ENCODE results near the gene KCND3.

KCND3 gene

DNA sequence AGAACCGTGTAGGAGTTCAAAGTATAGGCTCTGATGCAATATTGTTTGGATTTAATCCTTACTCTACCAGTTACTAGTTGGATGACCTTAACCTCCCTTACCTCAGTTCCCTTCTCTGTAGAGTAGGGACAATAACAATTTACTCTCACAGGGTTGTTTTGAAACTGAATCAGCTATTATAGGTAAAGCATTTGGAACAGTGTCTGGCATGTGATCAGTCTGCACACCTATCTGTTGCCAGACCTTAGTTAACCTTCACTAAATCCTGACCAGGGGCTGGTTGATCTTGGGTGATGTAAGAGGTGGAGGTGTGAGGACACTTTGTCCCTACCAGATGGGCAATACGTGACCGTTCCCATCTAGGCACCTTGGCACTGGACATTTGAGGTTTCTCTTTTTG, 126.9 kb downstream of the KCND3 start:
- no peaks in the 10 kb centered on the region for H3K9me3 ChIP-seq (ENCODE audit: control insufficient read depth, insufficient read depth, low read length)
- no peak overlapping the region for H3K9ac ChIP-seq (ENCODE audit: low read depth, low read length)
- H3K36me3 ChIP-seq (ENCODE audit: control insufficient read depth, insufficient read depth, low read length) = no peaks in the 10 kb centered on the region
- H3K4me1 ChIP-seq (ENCODE audit: control insufficient read depth, insufficient read depth, low read length) = peaks cover 2% of the 10 kb centered on the region; the same call in 1 of the 2 replicates
- no peak overlapping the region for H3K4me3 ChIP-seq (ENCODE audit: low read depth, low read length)
- no peak overlapping the region for H3K27ac ChIP-seq (ENCODE audit: low read depth, low read length)
- H3K27me3 ChIP-seq (ENCODE audit: control insufficient read depth, insufficient read depth, low read length) = no peaks in the 10 kb centered on the region

DNA sequence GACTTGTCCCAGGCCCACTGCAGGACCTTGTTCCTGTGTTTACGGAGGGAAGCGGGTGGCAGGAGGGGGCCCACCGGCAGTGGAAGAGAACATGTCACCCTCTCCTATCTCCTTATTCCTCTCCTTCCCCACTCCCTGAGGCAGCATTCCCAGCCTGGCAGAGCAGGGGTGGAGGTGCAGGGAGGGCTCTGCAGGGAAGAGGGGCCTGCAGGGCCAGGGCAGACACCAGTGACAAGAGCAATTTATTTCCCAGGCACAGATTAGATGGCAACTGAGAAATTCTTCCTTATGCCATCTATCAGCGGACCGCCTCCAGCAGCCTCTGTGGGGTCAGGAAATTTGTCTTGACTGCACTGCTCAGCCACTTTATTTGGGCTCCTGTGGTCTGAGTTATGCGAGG, 127.9 kb downstream of the KCND3 start:
- H3K4me3 ChIP-seq (ENCODE audit: low read depth, low read length) = no peak overlapping the region
- H3K27ac ChIP-seq (ENCODE audit: low read depth, low read length) = no peak overlapping the region
- H3K9me3 ChIP-seq (ENCODE audit: control insufficient read depth, insufficient read depth, low read length) = no peaks in the 10 kb centered on the region
- H3K4me1 ChIP-seq (ENCODE audit: control insufficient read depth, insufficient read depth, low read length) = peaks cover 6% of the 10 kb centered on the region; the same call in 1 of the 2 replicates
- H3K36me3 ChIP-seq (ENCODE audit: control insufficient read depth, insufficient read depth, low read length) = no peaks in the 10 kb centered on the region
- H3K9ac ChIP-seq (ENCODE audit: low read depth, low read length) = no peak overlapping the region
- H3K27me3 ChIP-seq (ENCODE audit: control insufficient read depth, insufficient read depth, low read length) = no peaks in the 10 kb centered on the region

DNA sequence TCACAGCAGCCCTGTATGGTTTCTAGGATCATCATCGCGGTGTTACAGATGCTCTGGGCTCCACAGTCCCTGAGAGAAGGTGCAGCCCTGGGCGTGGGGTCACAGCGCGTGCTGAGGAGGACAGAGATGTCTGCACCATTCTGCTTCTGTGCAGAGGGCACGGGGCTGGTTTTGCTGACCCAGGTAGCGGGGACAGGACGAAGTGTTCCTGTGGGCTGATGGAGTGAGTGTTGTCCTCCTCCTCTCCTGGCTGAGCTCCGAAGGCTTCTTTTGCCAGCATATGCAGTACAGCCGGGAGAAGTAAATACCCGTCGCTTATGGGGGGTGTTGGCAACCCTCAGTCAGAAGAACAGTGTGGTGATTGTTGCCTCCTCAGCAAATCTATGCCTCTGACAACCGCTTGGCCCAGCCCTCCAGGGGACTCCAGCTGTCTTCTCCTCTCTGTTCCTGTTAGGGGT, 132.2 kb downstream of the KCND3 start:
- Histone ChIP-seq H3K27me3 (ENCODE audit: control insufficient read depth, insufficient read depth, low read length) (no peaks in the 10 kb centered on the region), H3K9me3 (ENCODE audit: control insufficient read depth, insufficient read depth, low read length) (no peaks in the 10 kb centered on the region), H3K4me3 (ENCODE audit: low read depth, low read length) (no peak overlapping the region), H3K27ac (ENCODE audit: low read depth, low read length) (no peak overlapping the region), H3K36me3 (ENCODE audit: control insufficient read depth, insufficient read depth, low read length) (no peaks in the 10 kb centered on the region), H3K9ac (ENCODE audit: low read depth, low read length) (no peak overlapping the region), H3K4me1 (ENCODE audit: control insufficient read depth, insufficient read depth, low read length) (peaks cover 20% of the 10 kb centered on the region; the same call in 1 of the 2 replicates)

DNA sequence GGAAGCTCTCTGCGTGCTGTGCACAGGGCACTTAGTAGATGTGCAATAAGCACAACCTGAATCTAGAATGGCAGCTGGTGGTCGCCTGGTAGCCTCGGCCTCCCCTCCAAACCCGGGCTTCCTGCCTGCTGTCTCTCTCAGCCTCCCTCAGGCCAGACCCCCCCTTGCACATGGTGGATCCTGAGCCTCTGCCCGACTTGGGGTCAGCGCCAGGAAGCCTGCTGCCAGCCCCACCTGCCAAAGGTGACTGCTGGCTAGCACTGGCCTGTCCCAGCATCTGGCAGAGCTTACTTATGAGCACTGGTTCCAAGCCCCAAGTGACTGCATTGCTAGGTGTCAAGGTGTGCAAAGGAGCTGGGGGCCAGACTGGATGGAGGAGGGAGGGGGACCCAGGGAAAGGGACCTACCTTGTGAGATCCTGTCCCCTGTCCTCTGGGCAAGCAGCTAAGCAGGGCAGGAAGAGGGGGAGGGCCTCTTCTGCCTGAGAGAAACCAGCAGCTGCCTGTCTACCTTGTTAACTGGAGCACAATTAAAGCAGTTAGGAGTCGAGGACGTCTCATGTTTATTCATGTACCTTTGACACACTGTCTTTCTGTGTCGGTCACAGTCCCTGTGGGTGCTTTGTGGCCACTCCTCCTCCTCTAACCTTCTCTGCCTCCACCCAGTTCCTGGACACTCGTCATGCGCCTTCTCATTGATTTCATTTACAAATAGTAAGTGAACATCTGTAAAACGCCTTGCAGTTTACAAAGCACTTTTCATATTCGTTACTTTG, 132.9 kb downstream of the KCND3 start:
- Histone ChIP-seq H3K4me1 (ENCODE audit: control insufficient read depth, insufficient read depth, low read length) (peaks cover 25% of the 10 kb centered on the region), H3K36me3 (ENCODE audit: control insufficient read depth, insufficient read depth, low read length) (no peaks in the 10 kb centered on the region), H3K27me3 (ENCODE audit: control insufficient read depth, insufficient read depth, low read length) (no peaks in the 10 kb centered on the region), H3K9ac (ENCODE audit: low read depth, low read length) (no peak overlapping the region), H3K27ac (ENCODE audit: low read depth, low read length) (no peak overlapping the region), H3K9me3 (ENCODE audit: control insufficient read depth, insufficient read depth, low read length) (no peaks in the 10 kb centered on the region), H3K4me3 (ENCODE audit: low read depth, low read length) (no peak overlapping the region)

DNA sequence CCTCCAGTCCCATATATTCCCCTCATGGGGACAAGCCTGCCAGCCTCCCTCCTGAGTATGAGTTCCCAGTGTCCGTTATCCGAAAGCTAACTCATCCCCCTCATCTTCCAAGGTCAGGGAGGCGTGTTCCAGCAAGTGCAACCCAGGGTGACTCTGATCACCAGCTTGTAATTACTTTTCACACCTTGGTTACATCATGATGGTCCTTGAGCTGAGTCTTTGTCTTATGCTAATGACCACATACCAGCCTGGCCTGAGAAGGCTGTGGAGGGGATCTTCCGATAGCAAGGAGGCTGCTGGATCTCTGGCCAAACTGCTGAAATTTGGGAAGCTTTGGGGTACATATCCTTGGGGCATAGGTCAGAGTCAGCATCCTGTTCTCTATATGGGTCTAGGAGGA, 134.2 kb downstream of the KCND3 start:
- Histone ChIP-seq H3K27me3 (ENCODE audit: control insufficient read depth, insufficient read depth, low read length) (no peaks in the 10 kb centered on the region), H3K4me1 (ENCODE audit: control insufficient read depth, insufficient read depth, low read length) (peaks cover 30% of the 10 kb centered on the region), H3K4me3 (ENCODE audit: low read depth, low read length) (no peak overlapping the region), H3K9ac (ENCODE audit: low read depth, low read length) (no peak overlapping the region), H3K27ac (ENCODE audit: low read depth, low read length) (no peak overlapping the region), H3K36me3 (ENCODE audit: control insufficient read depth, insufficient read depth, low read length) (no peaks in the 10 kb centered on the region), H3K9me3 (ENCODE audit: control insufficient read depth, insufficient read depth, low read length) (no peaks in the 10 kb centered on the region)

DNA sequence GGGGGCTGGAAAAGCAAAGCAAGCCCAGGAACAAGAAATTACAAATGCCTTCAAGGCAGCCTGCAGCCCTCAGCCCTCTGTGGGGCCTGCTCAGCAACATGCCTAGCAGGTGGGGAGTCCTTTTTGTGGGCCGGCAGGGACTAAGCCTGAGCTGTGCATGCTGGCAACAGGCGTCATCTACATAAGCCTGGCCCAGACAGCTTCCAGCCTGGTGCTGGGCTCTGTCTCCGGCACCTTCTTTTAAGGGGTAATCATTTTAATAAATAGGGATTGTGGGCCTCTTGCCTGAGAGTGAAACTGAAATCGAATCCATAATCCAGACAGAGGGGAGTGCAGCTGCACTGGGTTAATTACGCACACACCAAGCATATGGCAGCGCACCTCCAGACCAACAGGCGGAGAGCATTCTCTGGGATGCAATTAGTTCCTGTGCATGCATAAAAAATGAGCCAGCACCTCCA, 137.2 kb downstream of the KCND3 start:
- Histone ChIP-seq H3K4me3 (ENCODE audit: low read depth, low read length) (no peak overlapping the region), H3K4me1 (ENCODE audit: control insufficient read depth, insufficient read depth, low read length) (peaks cover 30% of the 10 kb centered on the region), H3K27me3 (ENCODE audit: control insufficient read depth, insufficient read depth, low read length) (no peaks in the 10 kb centered on the region), H3K9ac (ENCODE audit: low read depth, low read length) (no peak overlapping the region), H3K27ac (ENCODE audit: low read depth, low read length) (no peak overlapping the region), H3K36me3 (ENCODE audit: control insufficient read depth, insufficient read depth, low read length) (no peaks in the 10 kb centered on the region), H3K9me3 (ENCODE audit: control insufficient read depth, insufficient read depth, low read length) (no peaks in the 10 kb centered on the region)

DNA sequence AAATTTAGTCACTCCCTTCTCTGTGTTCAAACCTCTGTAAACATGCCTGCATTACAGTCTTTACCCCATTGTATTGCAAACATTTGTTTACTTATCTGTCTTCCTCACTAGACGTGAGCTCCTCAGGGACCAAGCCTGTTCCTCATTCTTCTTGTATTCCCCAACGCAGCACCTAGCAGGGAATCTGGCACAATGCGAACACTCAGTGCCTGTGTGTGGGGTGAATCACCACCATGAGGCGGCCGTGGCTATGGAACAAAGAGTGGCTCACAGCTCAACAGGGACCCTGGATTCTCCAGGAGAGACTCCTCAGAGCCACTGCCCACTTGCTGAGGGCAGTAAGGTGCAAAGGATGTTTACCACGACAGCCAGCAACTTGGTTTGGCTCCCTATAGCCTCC, 137.9 kb downstream of the KCND3 start:
- Histone ChIP-seq H3K4me1 (ENCODE audit: control insufficient read depth, insufficient read depth, low read length) (peaks cover 26% of the 10 kb centered on the region), H3K9ac (ENCODE audit: low read depth, low read length) (no peak overlapping the region), H3K36me3 (ENCODE audit: control insufficient read depth, insufficient read depth, low read length) (no peaks in the 10 kb centered on the region), H3K9me3 (ENCODE audit: control insufficient read depth, insufficient read depth, low read length) (no peaks in the 10 kb centered on the region), H3K4me3 (ENCODE audit: low read depth, low read length) (no peak overlapping the region), H3K27me3 (ENCODE audit: control insufficient read depth, insufficient read depth, low read length) (no peaks in the 10 kb centered on the region), H3K27ac (ENCODE audit: low read depth, low read length) (no peak overlapping the region)

DNA sequence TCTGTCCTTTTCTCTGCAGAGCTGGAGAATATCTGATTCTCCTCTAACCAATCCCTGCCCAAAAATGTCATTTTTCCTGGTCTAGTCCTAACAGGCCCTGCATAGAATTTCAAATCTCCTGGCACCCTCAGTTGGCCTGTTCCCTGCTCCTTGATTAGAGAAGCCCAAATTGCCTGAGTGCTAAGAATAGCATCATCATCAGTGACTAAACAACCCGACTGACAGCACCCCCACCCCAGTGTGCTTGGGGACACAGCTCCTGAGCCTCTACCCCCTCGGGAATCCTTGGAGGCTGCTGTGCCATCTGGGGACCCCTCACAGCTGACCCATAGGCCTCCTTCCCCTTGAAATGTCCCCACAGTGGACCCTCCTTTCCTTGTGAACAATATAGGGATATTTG, 139.4 kb downstream of the KCND3 start:
- H3K9ac ChIP-seq (ENCODE audit: low read depth, low read length) = no peak overlapping the region

DNA sequence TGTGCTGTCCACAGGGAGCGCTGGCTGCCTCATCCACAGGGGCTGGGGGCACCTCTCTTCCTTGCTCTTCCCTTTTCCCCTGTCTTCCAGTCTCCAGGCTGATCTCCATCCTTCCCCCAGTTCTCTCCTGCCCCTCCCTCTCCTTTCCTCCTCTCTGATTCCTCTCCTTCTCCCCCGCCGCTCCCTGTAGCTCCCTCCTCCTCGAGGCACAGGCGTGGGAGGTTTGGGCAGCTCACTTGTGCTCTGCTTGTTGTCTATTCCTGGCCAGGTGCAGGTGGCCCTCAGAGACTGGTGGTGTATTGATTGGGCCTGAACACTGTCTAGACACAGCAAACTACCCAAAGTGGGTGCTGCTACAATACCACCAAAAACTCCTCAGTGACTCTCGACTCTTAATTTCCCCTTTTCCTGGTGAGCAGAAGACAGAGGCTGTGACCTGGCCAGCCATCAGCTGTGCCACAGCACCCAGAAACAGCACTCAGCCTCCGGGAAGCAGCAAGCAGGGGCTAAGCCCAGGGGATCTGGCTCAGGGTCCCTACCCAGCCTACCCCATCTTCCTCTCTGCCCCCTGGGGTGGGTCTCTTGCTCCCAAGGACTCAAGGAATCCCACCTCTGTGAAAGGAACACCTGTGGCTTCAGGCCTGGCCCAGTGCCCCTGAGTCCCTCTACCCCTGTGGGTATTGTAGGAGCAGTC, 140.5 kb downstream of the KCND3 start:
- Histone ChIP-seq H3K36me3 (ENCODE audit: control insufficient read depth, insufficient read depth, low read length) (no peaks in the 10 kb centered on the region), H3K27ac (ENCODE audit: low read depth, low read length) (no peak overlapping the region), H3K27me3 (ENCODE audit: control insufficient read depth, insufficient read depth, low read length) (no peaks in the 10 kb centered on the region), H3K9ac (ENCODE audit: low read depth, low read length) (no peak overlapping the region), H3K4me3 (ENCODE audit: low read depth, low read length) (no peak overlapping the region), H3K9me3 (ENCODE audit: control insufficient read depth, insufficient read depth, low read length) (no peaks in the 10 kb centered on the region), H3K4me1 (ENCODE audit: control insufficient read depth, insufficient read depth, low read length) (peaks cover 18% of the 10 kb centered on the region)

More for the DNA sequence above, 139.4 kb downstream of the KCND3 start:
- Histone ChIP-seq H3K36me3 (ENCODE audit: control insufficient read depth, insufficient read depth, low read length) (no peaks in the 10 kb centered on the region), H3K4me1 (ENCODE audit: control insufficient read depth, insufficient read depth, low read length) (peaks cover 21% of the 10 kb centered on the region), H3K27me3 (ENCODE audit: control insufficient read depth, insufficient read depth, low read length) (no peaks in the 10 kb centered on the region), H3K9me3 (ENCODE audit: control insufficient read depth, insufficient read depth, low read length) (no peaks in the 10 kb centered on the region), H3K27ac (ENCODE audit: low read depth, low read length) (no peak overlapping the region), H3K4me3 (ENCODE audit: low read depth, low read length) (no peak overlapping the region)

DNA sequence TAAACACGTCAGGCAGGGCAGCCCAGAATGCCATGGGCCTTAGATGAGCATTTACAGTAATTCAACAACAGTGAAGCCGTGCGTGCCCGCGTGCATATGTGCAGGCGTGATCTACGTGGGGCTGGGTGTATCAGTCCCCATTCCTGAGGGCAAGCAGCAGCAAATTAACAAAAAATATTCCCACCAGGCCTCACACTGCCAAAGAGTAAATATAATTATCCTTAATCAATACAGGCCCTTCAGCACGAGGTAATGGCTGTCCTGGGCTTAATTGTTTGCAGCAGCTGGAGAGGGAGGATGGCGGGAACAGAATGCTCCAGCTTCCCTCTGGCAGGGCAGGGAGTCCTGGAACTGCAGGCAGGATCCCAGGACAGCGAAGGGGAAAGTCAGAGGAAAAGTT, 142.0 kb downstream of the KCND3 start:
- Histone ChIP-seq H3K9me3 (ENCODE audit: control insufficient read depth, insufficient read depth, low read length) (no peaks in the 10 kb centered on the region), H3K4me1 (ENCODE audit: control insufficient read depth, insufficient read depth, low read length) (peaks cover 12% of the 10 kb centered on the region), H3K27ac (ENCODE audit: low read depth, low read length) (no peak overlapping the region), H3K27me3 (ENCODE audit: control insufficient read depth, insufficient read depth, low read length) (no peaks in the 10 kb centered on the region), H3K4me3 (ENCODE audit: low read depth, low read length) (no peak overlapping the region), H3K36me3 (ENCODE audit: control insufficient read depth, insufficient read depth, low read length) (no peaks in the 10 kb centered on the region), H3K9ac (ENCODE audit: low read depth, low read length) (no peak overlapping the region)

DNA sequence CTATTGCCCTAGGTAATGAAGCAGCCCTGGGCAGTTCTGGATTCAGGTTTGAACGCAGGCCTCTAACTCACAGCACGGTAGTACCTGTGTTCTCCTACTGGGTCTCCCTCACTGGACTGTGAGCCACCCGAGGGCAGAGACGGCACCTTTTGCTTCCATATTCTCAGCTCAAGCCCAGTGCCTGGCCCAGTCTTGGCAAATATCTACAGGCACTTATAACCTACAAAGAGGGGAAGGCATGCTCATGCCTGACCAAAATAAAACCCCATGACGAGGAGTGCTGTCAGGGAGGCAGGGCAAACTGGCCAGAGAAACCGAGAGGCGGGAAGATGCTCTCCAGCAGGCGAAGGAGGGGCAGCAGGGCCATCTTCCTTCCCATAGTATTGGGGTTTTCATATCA, 142.6 kb downstream of the KCND3 start:
- Histone ChIP-seq H3K36me3 (ENCODE audit: control insufficient read depth, insufficient read depth, low read length) (no peaks in the 10 kb centered on the region), H3K27me3 (ENCODE audit: control insufficient read depth, insufficient read depth, low read length) (no peaks in the 10 kb centered on the region)

More for the DNA sequence above, 142.6 kb downstream of the KCND3 start:
- H3K9ac ChIP-seq (ENCODE audit: low read depth, low read length) = no peak overlapping the region
- H3K4me1 ChIP-seq (ENCODE audit: control insufficient read depth, insufficient read depth, low read length) = peaks cover 7% of the 10 kb centered on the region
- no peaks in the 10 kb centered on the region for H3K9me3 ChIP-seq (ENCODE audit: control insufficient read depth, insufficient read depth, low read length)
- no peak overlapping the region for H3K4me3 ChIP-seq (ENCODE audit: low read depth, low read length)
- no peak overlapping the region for H3K27ac ChIP-seq (ENCODE audit: low read depth, low read length)

Measured in HUES48 (cell line).